Fibroblast of skin of left biceps (primary cell): ENCODE data around the gene UBE2H.
"Not testable (repeated sequence)": the region's sequence is repeated elsewhere in the genome, so short reads cannot be mapped to it uniquely, and the experiment has no call there.

ENCODE experiments used
- DNase-seq, 2 experiments: peaks; one replicate each; pipeline ENCODE4 v3.0.0-alpha.2; 2013; ENCODE audit warnings: low read depth in 2 of 2

UBE2H gene

GRCh38 chr7:129823143-129823542 lies 129.6 kb downstream of the UBE2H start:
- not testable (repeated sequence) for DNase-seq

GRCh38 chr7:129821476-129821875 lies 131.3 kb downstream of the UBE2H start:
- no peak for DNase-seq

- DNase-seq = no peak
Observed at GRCh38 chr7:129816742-129817141, 136.0 kb downstream of the UBE2H start.

GRCh38 chr7:129807863-129808262 lies 144.9 kb downstream of the UBE2H start:
- DNase-seq = no peak

- no peak for DNase-seq
Observed at GRCh38 chr7:129804890-129805719, 147.7 kb downstream of the UBE2H start.

- DNase-seq = no peak
Observed at GRCh38 chr7:129804111-129804889, 148.5 kb downstream of the UBE2H start.

- DNase-seq = no peak
Observed at GRCh38 chr7:129803546-129804081, 149.1 kb downstream of the UBE2H start.

- DNase-seq = no peak
Observed at GRCh38 chr7:129801882-129802281, 150.9 kb downstream of the UBE2H start.

GRCh38 chr7:129800901-129801300 lies 151.9 kb downstream of the UBE2H start:
- no peak for DNase-seq

- no peak for DNase-seq
Observed at GRCh38 chr7:129799350-129799955, 153.3 kb downstream of the UBE2H start.

- DNase-seq = no peak
Observed at GRCh38 chr7:129798616-129799349, 154.0 kb downstream of the UBE2H start.

GRCh38 chr7:129797214-129797789 lies 155.5 kb downstream of the UBE2H start:
- DNase-seq = no peak

GRCh38 chr7:129796186-129796775 lies 156.5 kb downstream of the UBE2H start:
- no peak for DNase-seq

- not testable (repeated sequence) for DNase-seq
Observed at GRCh38 chr7:129794461-129794860, 158.3 kb downstream of the UBE2H start.

GRCh38 chr7:129793506-129794310 lies 159.1 kb downstream of the UBE2H start:
- DNase-seq = no peak

GRCh38 chr7:129792721-129793120 lies 160.0 kb downstream of the UBE2H start:
- DNase-seq = no peak

GRCh38 chr7:129790136-129790535 lies 162.6 kb downstream of the UBE2H start:
- DNase-seq = peak in 1 of 2 experiments; percentile 26

GRCh38 chr7:129789652-129790051 lies 163.1 kb downstream of the UBE2H start:
- DNase-seq = no peak

GRCh38 chr7:129789000-129789399 lies 163.8 kb downstream of the UBE2H start:
- no peak for DNase-seq
